Measurements from ENCODE around the gene TPCN1.
A peak's percentile ranks its signal among the peaks of the same experiment; 100 is the strongest.

The TPCN1 gene

GRCh38 chr12:113221181-113221996 is at the start of gene TPCN1:
TSS of gene TPCN1 (plus strand) at chr12:113221464. CDS start at chr12:113226853, 5,389 bp downstream.
- peak within 1 kb of the TSS; percentile 67 to 96 (median 82) for H3K9ac ChIP-seq
- peak within 1 kb of the TSS; percentile 48 to 90 (median 74) for H3K27ac ChIP-seq
- TF ChIP-seq Cebpa-rat (IDR thresholded peaks at IDR 0.05), result no peak
- peaks cover 51 to 91% (median 71%) of the 10 kb centered on the region in 10 experiments for H3K4me1 ChIP-seq
- no peaks in the 10 kb centered on the region for H3K9me3 ChIP-seq (replicated peaks in 1 of 11)
- peak within 1 kb of the TSS; percentile 93 to 100 (median 97) for H3K4me2 ChIP-seq
- H4K20me1 ChIP-seq, result peaks cover 0 to 8% (median 0%) of the 10 kb centered on the region in 11 experiments; a peak in 3 of 22 replicates
- H3K27me3 ChIP-seq, result peaks cover 4 to 78% (median 68%) of the 10 kb centered on the region in 11 experiments; a peak in 20 of 22 replicates
- peaks cover 0 to 16% (median 0%) of the 10 kb centered on the region in 11 experiments; a peak in 3 of 22 replicates for H3K36me3 ChIP-seq
- peak within 1 kb of the TSS; percentile 56 to 94 (median 70) for H3K4me3 ChIP-seq

- H3K4me3 ChIP-seq, result peak overlapping the region in 6 of 10 experiments; percentile 10 to 41 (median 15); a peak in 7 of 20 replicates
- H3K36me3 ChIP-seq, result peaks cover 73 to 97% (median 88%) of the 10 kb centered on the region in 11 experiments
- H3K4me2 ChIP-seq, result peak overlapping the region; percentile 70 to 91 (median 85)
- H4K20me1 ChIP-seq, result peaks cover 0 to 39% (median 9%) of the 10 kb centered on the region in 11 experiments; a peak in 10 of 22 replicates
- H3K27me3 ChIP-seq, result no peaks in the 10 kb centered on the region
- peak in 8 of 11 experiments; percentile 17 to 89 (median 66); a peak in 13 of 22 replicates for TF ChIP-seq Cebpa-rat (IDR thresholded peaks at IDR 0.05)
- peaks cover 46 to 81% (median 65%) of the 10 kb centered on the region in 10 experiments for H3K4me1 ChIP-seq
- peaks cover 0 to under 1% (median 0%) of the 10 kb centered on the region in 11 experiments; a peak in 1 of 22 replicates for H3K9me3 ChIP-seq (replicated peaks in 1 of 11)
- peak overlapping the region in 9 of 11 experiments; percentile 47 to 78 (median 62); a peak in 17 of 22 replicates for H3K9ac ChIP-seq
- H3K27ac ChIP-seq, result peak overlapping the region; percentile 7 to 92 (median 71); a peak in 20 of 22 replicates
Measured at GRCh38 chr12:113171543-113171942, 49.7 kb upstream of the TPCN1 start.

- peak overlapping the region; percentile 70 to 91 (median 85) for H3K4me2 ChIP-seq
- H4K20me1 ChIP-seq, result peaks cover 0 to 39% (median 14%) of the 10 kb centered on the region in 11 experiments; a peak in 10 of 22 replicates
- no peak for TF ChIP-seq Cebpa-rat (IDR thresholded peaks at IDR 0.05)
- peaks cover 3 to 7% (median 4%) of the 10 kb centered on the region in 11 experiments; a peak in 17 of 22 replicates for H3K9me3 ChIP-seq (replicated peaks in 1 of 11)
- no peaks in the 10 kb centered on the region for H3K27me3 ChIP-seq
- H3K9ac ChIP-seq, result peak overlapping the region in 10 of 11 experiments; percentile 43 to 78 (median 58); a peak in 18 of 22 replicates
- peaks cover 46 to 81% (median 65%) of the 10 kb centered on the region in 10 experiments for H3K4me1 ChIP-seq
- H3K27ac ChIP-seq, result peak overlapping the region; percentile 7 to 92 (median 71); a peak in 21 of 22 replicates
- H3K4me3 ChIP-seq, result peak overlapping the region in 4 of 10 experiments; percentile 10 to 41 (median 25); a peak in 3 of 20 replicates
- peaks cover 73 to 97% (median 88%) of the 10 kb centered on the region in 11 experiments for H3K36me3 ChIP-seq
Measured at GRCh38 chr12:113172185-113172584, 49.1 kb upstream of the TPCN1 start.

- peak overlapping the region in 5 of 10 experiments; percentile 10 to 41 (median 27); a peak in 8 of 20 replicates for H3K4me3 ChIP-seq
- peaks cover 0 to 37% (median 14%) of the 10 kb centered on the region in 11 experiments; a peak in 10 of 22 replicates for H4K20me1 ChIP-seq
- peak overlapping the region; percentile 70 to 91 (median 85) for H3K4me2 ChIP-seq
- peaks cover 46 to 75% (median 65%) of the 10 kb centered on the region in 10 experiments for H3K4me1 ChIP-seq
- peak overlapping the region; percentile 23 to 78 (median 53); a peak in 18 of 22 replicates for H3K9ac ChIP-seq
- H3K36me3 ChIP-seq, result peaks cover 73 to 97% (median 88%) of the 10 kb centered on the region in 11 experiments
- no peaks in the 10 kb centered on the region for H3K27me3 ChIP-seq
- H3K27ac ChIP-seq, result peak overlapping the region in 9 of 11 experiments; percentile 57 to 92 (median 71); a peak in 18 of 22 replicates
- H3K9me3 ChIP-seq (replicated peaks in 1 of 11), result peaks cover 8 to 16% (median 13%) of the 10 kb centered on the region in 11 experiments; a peak in 18 of 22 replicates
- TF ChIP-seq Cebpa-rat (IDR thresholded peaks at IDR 0.05), result no peak
Measured at GRCh38 chr12:113173081-113173698, 48.1 kb upstream of the TPCN1 start.

GRCh38 chr12:113174461-113175384 is 46.5 kb upstream of the TPCN1 start:
- Histone ChIP-seq H3K9ac (peak overlapping the region in 9 of 11 experiments; percentile 41 to 78 (median 62); a peak in 13 of 22 replicates), H3K36me3 (peaks cover 73 to 97% (median 88%) of the 10 kb centered on the region in 11 experiments), H3K4me1 (peaks cover 46 to 70% (median 59%) of the 10 kb centered on the region in 10 experiments)

GRCh38 chr12:113179023-113179422 is 42.2 kb upstream of the TPCN1 start:
- Histone ChIP-seq H3K4me3 (no peak overlapping the region), H3K9me3 (replicated peaks in 1 of 11) (peaks cover 8 to 18% (median 13%) of the 10 kb centered on the region in 11 experiments; a peak in 18 of 22 replicates), H3K9ac (0 out of 22 replicates have a peak overlapping the region, but pooled peaks of 1 of the 11 experiments have one; percentile 27), H3K36me3 (peaks cover 62 to 95% (median 88%) of the 10 kb centered on the region in 11 experiments), H3K4me2 (peak overlapping the region in 2 of 11 experiments; percentile 5 to 6; a peak in 3 of 22 replicates), H4K20me1 (peaks cover 0 to 88% (median 64%) of the 10 kb centered on the region in 11 experiments; a peak in 17 of 22 replicates), H3K4me1 (peaks cover 22 to 43% (median 31%) of the 10 kb centered on the region in 10 experiments), H3K27me3 (no peaks in the 10 kb centered on the region), H3K27ac (peak overlapping the region in 1 of 11 experiments; percentile 2; a peak in 1 of 22 replicates)
- TF ChIP-seq Cebpa-rat (IDR thresholded peaks at IDR 0.05), result no peak

More at GRCh38 chr12:113174461-113175384, 46.5 kb upstream of the TPCN1 start:
- Histone ChIP-seq H3K27ac (peak overlapping the region in 9 of 11 experiments; percentile 27 to 92 (median 71); a peak in 17 of 22 replicates), H4K20me1 (peaks cover 0 to 52% (median 25%) of the 10 kb centered on the region in 11 experiments; a peak in 13 of 22 replicates), H3K9me3 (replicated peaks in 1 of 11) (peaks cover 8 to 18% (median 13%) of the 10 kb centered on the region in 11 experiments; a peak in 18 of 22 replicates), H3K4me3 (peak overlapping the region in 3 of 10 experiments; percentile 20 to 35 (median 23); a peak in 3 of 20 replicates), H3K27me3 (no peaks in the 10 kb centered on the region), H3K4me2 (peak overlapping the region; percentile 70 to 91 (median 85))
- TF ChIP-seq Cebpa-rat (IDR thresholded peaks at IDR 0.05), result no peak

GRCh38 chr12:113180333-113180732 is 40.9 kb upstream of the TPCN1 start:
- peak overlapping the region in 1 of 11 experiments; percentile 3; a peak in 1 of 22 replicates for H3K9ac ChIP-seq

More at GRCh38 chr12:113180333-113180732, 40.9 kb upstream of the TPCN1 start:
- Histone ChIP-seq H3K4me2 (no peak overlapping the region), H3K27ac (no peak overlapping the region), H3K4me1 (peaks cover 13 to 35% (median 22%) of the 10 kb centered on the region in 10 experiments), H3K36me3 (peaks cover 59 to 83% (median 78%) of the 10 kb centered on the region in 11 experiments), H4K20me1 (peaks cover 0 to 83% (median 62%) of the 10 kb centered on the region in 11 experiments; a peak in 17 of 22 replicates), H3K4me3 (no peak overlapping the region), H3K9me3 (replicated peaks in 1 of 11) (peaks cover 8 to 18% (median 13%) of the 10 kb centered on the region in 11 experiments; a peak in 18 of 22 replicates), H3K27me3 (no peaks in the 10 kb centered on the region)
- TF ChIP-seq Cebpa-rat (IDR thresholded peaks at IDR 0.05), result no peak

All from BLaER1 treated with 17β-estradiol and CSF1 and Interleukin-3, amounts not matched to agents 10 nM and 100 nM (cell line).